Measurements from ENCODE around the gene PLCB2. TPM values are rescaled to one million over a fixed set of nuclear protein-coding genes. Genes with fewer than 3 reads are reported as not detected.

The PLCB2 gene
- total and polyA plus RNA-seq, 9 of the 15 experiments (the other 6 are each of a cell fraction or from before 2014, with no cell fraction given) = 0.37 to 12.3 (median 8.0) TPM

DNA sequence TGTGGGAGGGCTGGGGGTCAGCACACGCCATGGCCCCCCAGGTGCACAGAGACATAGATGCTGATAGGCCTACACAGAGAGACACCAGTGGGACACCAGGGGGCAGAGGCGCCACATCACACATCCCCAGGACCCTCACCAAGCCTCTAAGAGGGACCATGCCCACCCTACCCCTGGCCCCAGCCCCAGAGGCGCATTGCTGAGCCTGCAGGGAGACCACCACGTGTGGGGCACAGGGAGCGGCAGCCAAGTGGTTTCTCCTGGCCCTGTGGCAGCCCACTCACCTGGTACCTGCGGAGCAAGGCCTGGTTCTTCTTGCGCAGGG, 31.8 kb upstream of the PLCB2 start:
- H3K4me1 ChIP-seq (replicated peaks in 1 of 2; ENCODE audit: control insufficient read depth in 2 of 2, insufficient read depth in 2 of 2, low read length in 2 of 2) = peaks cover 9 to 51% of the 10 kb centered on the region in 2 experiments
- TF ChIP-seq GATAD2A (IDR thresholded peaks at IDR 0.05) (no peak), MBD1 (CRISPR knock-in tag; IDR thresholded peaks at IDR 0.05) (no peak), BRF1 (IDR thresholded peaks at IDR 0.05; ENCODE audit: borderline replicate concordance, extremely low read depth, insufficient read length) (no peak), HEY1 (CRISPR knock-in tag; IDR thresholded peaks at IDR 0.05; ENCODE audit: borderline replicate concordance) (no peak), STAT5A (IDR thresholded peaks at IDR 0.05; ENCODE audit: borderline replicate concordance, low read length) (no peak), ZNF232 (CRISPR knock-in tag; IDR thresholded peaks at IDR 0.05) (no peak), ZNF253 (CRISPR knock-in tag; conservative IDR thresholded peaks at IDR 0.05) (no peak), ZFP36 (IDR thresholded peaks at IDR 0.05; ENCODE audit: low read depth, low read length, partially characterized antibody) (no peak), RBM22 (IDR thresholded peaks at IDR 0.05; ENCODE audit: low read depth, low read length, poor library complexity, severe bottlenecking) (no peak), SMC3 (conservative IDR thresholded peaks at IDR 0.05; ENCODE audit: insufficient read depth, low read depth, low read length) (0 out of 2 replicates have a peak, but pooled peaks have one; percentile 15), NR3C1 (CRISPR knock-in tag; IDR thresholded peaks at IDR 0.05) (no peak), TAL1 (IDR thresholded peaks at IDR 0.05) (no peak), NFXL1 (CRISPR knock-in tag; IDR thresholded peaks at IDR 0.05) (no peak), ILF3 (IDR thresholded peaks at IDR 0.05; ENCODE audit: borderline replicate concordance) (no peak)
- TF ChIP-seq, protein P1, sequence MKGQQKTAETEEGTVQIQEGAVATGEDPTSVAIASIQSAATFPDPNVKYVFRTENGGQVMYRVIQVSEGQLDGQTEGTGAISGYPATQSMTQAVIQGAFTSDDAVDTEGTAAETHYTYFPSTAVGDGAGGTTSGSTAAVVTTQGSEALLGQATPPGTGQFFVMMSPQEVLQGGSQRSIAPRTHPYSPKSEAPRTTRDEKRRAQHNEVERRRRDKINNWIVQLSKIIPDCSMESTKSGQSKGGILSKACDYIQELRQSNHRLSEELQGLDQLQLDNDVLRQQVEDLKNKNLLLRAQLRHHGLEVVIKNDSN (CRISPR knock-in tag; IDR thresholded peaks at IDR 0.05) = no peak
- TF ChIP-seq, protein P2, sequence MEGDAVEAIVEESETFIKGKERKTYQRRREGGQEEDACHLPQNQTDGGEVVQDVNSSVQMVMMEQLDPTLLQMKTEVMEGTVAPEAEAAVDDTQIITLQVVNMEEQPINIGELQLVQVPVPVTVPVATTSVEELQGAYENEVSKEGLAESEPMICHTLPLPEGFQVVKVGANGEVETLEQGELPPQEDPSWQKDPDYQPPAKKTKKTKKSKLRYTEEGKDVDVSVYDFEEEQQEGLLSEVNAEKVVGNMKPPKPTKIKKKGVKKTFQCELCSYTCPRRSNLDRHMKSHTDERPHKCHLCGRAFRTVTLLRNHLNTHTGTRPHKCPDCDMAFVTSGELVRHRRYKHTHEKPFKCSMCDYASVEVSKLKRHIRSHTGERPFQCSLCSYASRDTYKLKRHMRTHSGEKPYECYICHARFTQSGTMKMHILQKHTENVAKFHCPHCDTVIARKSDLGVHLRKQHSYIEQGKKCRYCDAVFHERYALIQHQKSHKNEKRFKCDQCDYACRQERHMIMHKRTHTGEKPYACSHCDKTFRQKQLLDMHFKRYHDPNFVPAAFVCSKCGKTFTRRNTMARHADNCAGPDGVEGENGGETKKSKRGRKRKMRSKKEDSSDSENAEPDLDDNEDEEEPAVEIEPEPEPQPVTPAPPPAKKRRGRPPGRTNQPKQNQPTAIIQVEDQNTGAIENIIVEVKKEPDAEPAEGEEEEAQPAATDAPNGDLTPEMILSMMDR (IDR thresholded peaks at IDR 0.05 in 2 of 3, conservative IDR thresholded peaks at IDR 0.05 in 1 of 3; ENCODE audit: insufficient read depth in 2 of 3, low read depth in 1 of 3, low read length in 3 of 3) = peak in 1 of 3 experiments; percentile 8; a peak in 1 of 6 replicates
- 75% methylated on average over 5 of the region's 7 CpGs for WGBS (ENCODE audit: insufficient coverage, low coverage, missing lambda C conversion rate)
- H3K9me1 ChIP-seq (ENCODE audit: control insufficient read depth, insufficient read depth, low read length) = no peaks in the 10 kb centered on the region
- no TSS peak for BruUV-seq (replicated peaks)
- DNase-seq (ENCODE audit: extremely low read depth in 1 of 4, low spot score in 3 of 4) = no peak
- no peak overlapping the region for H2AFZ ChIP-seq (ENCODE audit: low read depth, low read length)
- peaks cover 6% of the 10 kb centered on the region; the same call in 1 of the 2 replicates for H4K20me1 ChIP-seq (replicated peaks; ENCODE audit: control insufficient read depth, insufficient read depth, low read length)
- H3K27ac ChIP-seq (ENCODE audit: extremely low read depth, low read depth, low read length) = no peak overlapping the region
- no peaks in the 10 kb centered on the region for H3K79me2 ChIP-seq (ENCODE audit: control insufficient read depth, insufficient read depth, low read length)
- CTCF ChIA-PET (ENCODE audit: low intra/inter-chr PET ratio) = interaction anchor here (1.3 kb wide), 1 partner anchor 65 kb away, joined by 4 read pairs; no protein-coding TSS in a partner anchor
- no peak for FAIRE-seq
- POLR2A ChIA-PET = interaction anchor here (0.7 to 4.8 kb wide), 3 partner anchors 11 to 65 kb away, joined by 3 to 30 read pairs (median 4); no protein-coding TSS in a partner anchor
- ATAC-seq = no peak
- intact Hi-C loops (cut with micrococcal nuclease) = loop anchor here (5.0 kb wide), 1 partner anchor 122 kb away; no protein-coding TSS in a partner anchor
- in situ Hi-C loops (cut with MboI) = no loop called here
- H3K4me3 ChIP-seq = no peak overlapping the region
- H3K9ac ChIP-seq (ENCODE audit: insufficient read depth in 1 of 2, low read depth in 2 of 2, low read length in 2 of 2) = peak overlapping the region in 1 of 2 experiments; percentile 47; a peak in 1 of 4 replicates
- H3K27me3 ChIP-seq (ENCODE audit: control insufficient read depth in 2 of 2, insufficient read depth in 2 of 2, low read length in 2 of 2) = no peaks in the 10 kb centered on the region
- H3K4me2 ChIP-seq (ENCODE audit: insufficient read depth, low read length) = no peak overlapping the region
- no peaks in the 10 kb centered on the region for H3K36me3 ChIP-seq (ENCODE audit: control insufficient read depth, insufficient read depth, low read length)
- H3K9me3 ChIP-seq (replicated peaks; ENCODE audit: control insufficient read depth, insufficient read depth, low read depth, low read length) = no peaks in the 10 kb centered on the region
